HCT116 (cell line): Measurements from ENCODE around the gene CIAO2B. TPM values are rescaled to one million over a fixed set of nuclear protein-coding genes. Genes with fewer than 3 reads are reported as not detected.

ENCODE experiments used
- ATAC-seq: fragments of 200-7000 bp; cut with Tn5 transposase; 2 replicates; pipeline ENCODE4 v1.9.1; 2020; ENCODE audit warnings: mild to moderate bottlenecking, moderate library complexity
- BruUV-seq: library from RNA; stranded (reverse); fragments of 400-500 nt; replicated peaks from 2 replicates; lab custom pipeline; 2021; lab: Mats Ljungman, UMichigan
- CTCF ChIA-PET: fragments of 300-600 bp; sonication (Branson Sonifier 250); formaldehyde crosslinking; loops from one replicate; lab custom pipeline; 2021; ENCODE audit warnings: antibody characterized with exemption; lab: Charles Lee
- POLR2A ChIA-PET: fragments of 300-600, 350-600 bp; sonication (Branson Sonifier 250); formaldehyde crosslinking; loops from one replicate; lab custom pipeline; 2021; ENCODE audit warnings: antibody characterized with exemption; lab: Charles Lee
- RAD21 ChIA-PET, 2 experiments: fragments of 300-600 bp; sonication (Branson Sonifier 250); formaldehyde crosslinking; loops; one replicate each; lab custom pipeline; 2023; ENCODE audit warnings: low total read pairs in 2 of 2; ENCODE audit not compliant: uncharacterized antibody in 2 of 2, unreplicated experiment in 2 of 2, low non-redundant PET in 1 of 2; lab: Charles Lee
- DNase-seq: peaks from one replicate; pipeline ENCODE4 v3.0.0-alpha.2; 2010; ENCODE audit warnings: low read depth, low spot score
- H2AFZ ChIP-seq: fragments of 200-600 bp; shearing (Covaris generic), sonication (generic); 2 replicates; pipeline ENCODE4 v1.6.1; 2017; ENCODE audit warnings: low read depth, mixed run types, mixed read lengths, antibody characterized with exemption, low read length; ENCODE audit not compliant: poor library complexity, severe bottlenecking
- H3K27ac ChIP-seq: 2 replicates; pipeline ENCODE4 v1.5.1; 2012; ENCODE audit warnings: low read depth, low read length
- H3K27me3 ChIP-seq: fragments of 200-600 bp; sonication (generic); 2 replicates; pipeline ENCODE4 v1.6.1; 2016; ENCODE audit warnings: mixed run types, low read length, mixed read lengths; ENCODE audit not compliant: insufficient read depth
- H3K36me3 ChIP-seq, 2 experiments: fragments of 200-500 bp in 1 of 2; fragments of 200-600 bp in 1 of 2; sonication (Bioruptor generic) in 1 of 2; sonication (generic) in 1 of 2; 2 replicates each; pipeline versions ENCODE4 v1.5.1 to v1.6.1; 2014 to 2016; ENCODE audit warnings: low read length in 2 of 2, inconsistent platforms in 1 of 2, mixed read lengths in 1 of 2, mixed run types in 1 of 2; ENCODE audit not compliant: insufficient read depth in 2 of 2, control insufficient read depth in 1 of 2
- H3K4me1 ChIP-seq, 2 experiments: fragments of 200-600 bp in 1 of 2; sonication (generic) in 1 of 2; 2 replicates each; pipeline versions ENCODE4 v1.5.1 to v1.6.1; 2012 to 2017; ENCODE audit warnings: low read length in 2 of 2, inconsistent platforms in 1 of 2, mild to moderate bottlenecking in 1 of 2, mixed read lengths in 1 of 2, mixed run types in 1 of 2, moderate library complexity in 1 of 2; ENCODE audit not compliant: insufficient read depth in 2 of 2, control insufficient read depth in 1 of 2
- H3K4me2 ChIP-seq: fragments of 200-600 bp; sonication (generic); 2 replicates; pipeline ENCODE4 v1.6.1; 2017; ENCODE audit warnings: mixed run types, low read length, mixed read lengths
- H3K4me3 ChIP-seq, 2 experiments: fragments of 200-600 bp in 1 of 2; sonication (generic) in 1 of 2; replicated peaks in 1 of 2; 2 replicates each; pipeline ENCODE4 v1.5.1; 2011 to 2016; ENCODE audit warnings: low read length in 2 of 2, control low read depth in 1 of 2, low read depth in 1 of 2, mild to moderate bottlenecking in 1 of 2, mixed read lengths in 1 of 2, mixed run types in 1 of 2
- H3K79me2 ChIP-seq: fragments of 200-600 bp; sonication (generic); 2 replicates; pipeline ENCODE4 v1.6.1; 2017; ENCODE audit warnings: mild to moderate bottlenecking, mixed run types, low read length, moderate library complexity, mixed read lengths; ENCODE audit not compliant: insufficient read depth
- H3K9ac ChIP-seq: fragments of 200-600 bp; sonication (generic); 2 replicates; pipeline ENCODE4 v1.6.1; 2016; ENCODE audit warnings: low read length, mixed read lengths
- H3K9me2 ChIP-seq: fragments of 200-600 bp; sonication (generic), shearing (Covaris generic); 2 replicates; pipeline ENCODE4 v1.6.1; 2017; ENCODE audit warnings: mixed run types, mild to moderate bottlenecking, moderate library complexity; ENCODE audit not compliant: insufficient read depth
- H3K9me3 ChIP-seq, 2 experiments: fragments of 200-500 bp in 1 of 2; fragments of 200-600 bp in 1 of 2; sonication (Bioruptor generic) in 1 of 2; sonication (generic) in 1 of 2; 2 replicates each; pipeline ENCODE4 v1.6.1; 2014 to 2017; ENCODE audit warnings: low read length in 2 of 2, mixed read lengths in 2 of 2, inconsistent platforms in 1 of 2, low read depth in 1 of 2, mild to moderate bottlenecking in 1 of 2, mixed run types in 1 of 2, moderate library complexity in 1 of 2; ENCODE audit not compliant: control insufficient read depth in 1 of 2, insufficient read depth in 1 of 2
- H4K20me1 ChIP-seq: fragments of 200-600 bp; sonication (generic), shearing (Covaris generic); 2 replicates; pipeline ENCODE4 v1.6.1; 2017; ENCODE audit warnings: mixed run types, mild to moderate bottlenecking, moderate library complexity; ENCODE audit not compliant: insufficient read depth
- ATF3 ChIP-seq: IDR thresholded peaks from 2 replicates; pipeline ENCODE4 v1.6.1; 2012
- CBX3 ChIP-seq: IDR thresholded peaks from 2 replicates; pipeline ENCODE4 v1.6.1; 2012; ENCODE audit warnings: low read depth
- CEBPB ChIP-seq: IDR thresholded peaks from 2 replicates; pipeline ENCODE4 v1.6.1; 2012; ENCODE audit warnings: low read depth
- EZH2 ChIP-seq: fragments of 200-600 bp; sonication (generic); IDR thresholded peaks from 2 replicates; pipeline ENCODE4 v1.6.1; 2017; ENCODE audit warnings: antibody characterized with exemption, mixed run types
- EZH2phosphoT487 ChIP-seq: fragments of 200-600 bp; IDR thresholded peaks from 2 replicates; pipeline ENCODE4 v1.6.1; 2018; ENCODE audit warnings: antibody characterized with exemption, borderline replicate concordance
- POLR2AphosphoS5 ChIP-seq: IDR thresholded peaks from 2 replicates; pipeline ENCODE4 v1.6.1; 2011; ENCODE audit warnings: mild to moderate bottlenecking, low read depth, low read length, moderate library complexity
- SIN3A ChIP-seq: IDR thresholded peaks from 2 replicates; pipeline ENCODE4 v1.6.1; 2012; ENCODE audit warnings: low read depth
- SP1 ChIP-seq: IDR thresholded peaks from 2 replicates; pipeline ENCODE4 v1.6.1; 2012; ENCODE audit warnings: low read depth
- SRF ChIP-seq: IDR thresholded peaks from 2 replicates; pipeline ENCODE4 v1.6.1; 2012; ENCODE audit warnings: low read depth
- TCF7L2 ChIP-seq: IDR thresholded peaks from 2 replicates; pipeline ENCODE4 v1.7.0; 2011; ENCODE audit warnings: borderline replicate concordance, inconsistent platforms; ENCODE audit not compliant: insufficient read depth, insufficient read length; ENCODE audit errors: extremely low read depth
- YY1 ChIP-seq: IDR thresholded peaks from 2 replicates; pipeline ENCODE4 v1.6.1; 2011; ENCODE audit warnings: low read length, low read depth, moderate library complexity, mild to moderate bottlenecking; ENCODE audit not compliant: insufficient replicate concordance; ENCODE audit errors: extremely low read depth
- ZNF274 ChIP-seq: fragments of 200-500 bp; sonication (Bioruptor generic); IDR thresholded peaks from 2 replicates; pipeline ENCODE4 v1.6.1; 2014; ENCODE audit warnings: mild to moderate bottlenecking, low read depth, low read length, inconsistent platforms
- intact Hi-C: fragments of 100-400 bp; cut with micrococcal nuclease; formaldehyde crosslinking; loops from 2 replicates; pipeline ENCODE4 v1.10.0; 2022
- total RNA-seq: library from RNA; stranded (reverse); gene quantifications from one replicate; pipeline ENCODE4 v1.2.1, GENCODE V29; 2021; ENCODE audit not compliant: unreplicated experiment
- TF ChIP-seq, protein P1 (sequence below): IDR thresholded peaks from 2 replicates; pipeline ENCODE4 v1.6.1; 2011; ENCODE audit warnings: mild to moderate bottlenecking, low read length, moderate library complexity; ENCODE audit not compliant: insufficient replicate concordance; ENCODE audit errors: extremely low read depth

The CIAO2B gene
- total RNA-seq, 1 experiment from 2014 or later: 113 TPM

DNA sequence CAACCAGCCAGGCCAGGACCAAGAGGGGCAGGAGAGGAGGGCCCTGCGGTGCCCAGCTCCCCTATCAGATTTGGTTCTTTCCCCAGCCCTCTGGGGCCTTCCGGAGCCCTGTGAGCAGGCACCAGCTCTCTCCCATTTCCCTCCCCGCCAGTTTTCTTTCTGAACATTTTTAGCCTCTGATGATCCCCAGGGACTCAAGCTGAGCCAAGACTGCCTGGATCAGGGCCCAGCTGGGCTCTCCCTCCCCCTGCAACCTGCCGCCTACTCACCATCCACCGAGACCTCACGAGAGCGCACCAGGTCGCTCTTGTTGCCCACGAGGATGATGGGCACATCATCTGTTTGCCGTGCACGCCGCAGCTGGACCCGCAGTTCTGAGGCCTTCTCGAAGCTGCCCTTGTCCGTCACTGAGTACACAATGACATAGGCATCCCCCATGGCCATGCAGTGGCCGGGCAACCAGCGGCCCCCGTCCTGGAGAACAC, 10.9 kb downstream of the CIAO2B start:
- Histone ChIP-seq H3K27ac (no peak overlapping the region), H3K4me2 (no peak overlapping the region), H3K9me2 (no peaks in the 10 kb centered on the region), H3K9ac (no peak overlapping the region), H3K9me3 (no peaks in the 10 kb centered on the region), H3K27me3 (no peaks in the 10 kb centered on the region), H3K4me3 (no peak overlapping the region), H4K20me1 (no peaks in the 10 kb centered on the region), H3K79me2 (no peaks in the 10 kb centered on the region), H3K4me1 (peaks cover 18 to 37% of the 10 kb centered on the region in 2 experiments), H3K36me3 (no peaks in the 10 kb centered on the region), H2AFZ (no peak overlapping the region)
- intact Hi-C loops: no loop called here
- ChIA-PET CTCF (interaction anchor here (1.1 kb wide), 1 partner anchor 13 kb away, joined by 3 read pairs; no protein-coding TSS in a partner anchor), RAD21 (no interaction called here)
- no peak for DNase-seq
- TF ChIP-seq, protein P1, sequence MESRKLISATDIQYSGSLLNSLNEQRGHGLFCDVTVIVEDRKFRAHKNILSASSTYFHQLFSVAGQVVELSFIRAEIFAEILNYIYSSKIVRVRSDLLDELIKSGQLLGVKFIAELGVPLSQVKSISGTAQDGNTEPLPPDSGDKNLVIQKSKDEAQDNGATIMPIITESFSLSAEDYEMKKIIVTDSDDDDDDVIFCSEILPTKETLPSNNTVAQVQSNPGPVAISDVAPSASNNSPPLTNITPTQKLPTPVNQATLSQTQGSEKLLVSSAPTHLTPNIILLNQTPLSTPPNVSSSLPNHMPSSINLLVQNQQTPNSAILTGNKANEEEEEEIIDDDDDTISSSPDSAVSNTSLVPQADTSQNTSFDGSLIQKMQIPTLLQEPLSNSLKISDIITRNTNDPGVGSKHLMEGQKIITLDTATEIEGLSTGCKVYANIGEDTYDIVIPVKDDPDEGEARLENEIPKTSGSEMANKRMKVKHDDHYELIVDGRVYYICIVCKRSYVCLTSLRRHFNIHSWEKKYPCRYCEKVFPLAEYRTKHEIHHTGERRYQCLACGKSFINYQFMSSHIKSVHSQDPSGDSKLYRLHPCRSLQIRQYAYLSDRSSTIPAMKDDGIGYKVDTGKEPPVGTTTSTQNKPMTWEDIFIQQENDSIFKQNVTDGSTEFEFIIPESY: no peak
- TF ChIP-seq CBX3: no peak
- TF ChIP-seq EZH2phosphoT487: no peak
- no peak for TF ChIP-seq SRF
- TF ChIP-seq ATF3: no peak
- no peak for TF ChIP-seq SIN3A
- no peak for TF ChIP-seq YY1
- TF ChIP-seq EZH2: no peak
- TF ChIP-seq ZNF274: no peak
- no peak for TF ChIP-seq SP1
- TF ChIP-seq CEBPB: no peak
- TF ChIP-seq POLR2AphosphoS5: no peak
- no peak for TF ChIP-seq TCF7L2
- TF ChIP-seq, all 23 proteins: peak for 0
- no peak for ATAC-seq
- POLR2A ChIA-PET: no interaction called here
- BruUV-seq: no TSS peak
